Keratinocyte (primary cell): ENCODE results near the gene LYSMD2.

Experiments
- EZH2 ChIP-seq: IDR thresholded peaks from one replicate; pipeline ENCODE4 v1.6.1; 2012; ENCODE audit warnings: inconsistent platforms, mild to moderate bottlenecking, low read length, moderate library complexity
- TF ChIP-seq, protein P1 (sequence below), 3 experiments: IDR thresholded peaks in 1 of 3; conservative IDR thresholded peaks in 1 of 3; optimal IDR thresholded peaks in 1 of 3; 2 replicates in 2 of 3; 3 replicates in 1 of 3; pipeline versions ENCODE3 to v1.5.1; 2011; ENCODE audit warnings: low read length in 3 of 3, mild to moderate bottlenecking in 3 of 3, moderate library complexity in 2 of 3, control low read depth in 1 of 3, inconsistent platforms in 1 of 3; ENCODE audit not compliant: insufficient read depth in 2 of 3; ENCODE audit errors: extremely low read depth in 1 of 3

DNA sequence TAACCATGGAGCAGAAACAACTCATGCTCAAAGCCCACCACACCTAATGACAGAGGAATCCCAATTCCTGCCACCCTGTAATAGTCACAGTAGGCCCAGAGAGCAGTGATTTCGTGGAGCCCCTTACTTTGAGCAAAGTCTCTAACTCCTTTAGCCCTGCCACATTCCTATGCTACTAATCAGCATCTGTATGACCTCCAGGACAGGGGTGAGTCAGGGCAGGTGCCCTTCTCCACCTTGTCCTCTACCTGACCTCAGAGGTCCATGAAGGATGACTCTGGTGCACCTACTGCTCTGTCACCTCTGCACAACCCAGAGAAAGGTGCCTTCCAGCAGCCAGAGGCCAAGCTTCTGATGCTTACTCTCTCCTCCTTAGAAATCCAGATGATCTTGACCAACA, 62.2 kb downstream of the LYSMD2 start:
- no peak for TF ChIP-seq EZH2
- TF ChIP-seq, protein P1, sequence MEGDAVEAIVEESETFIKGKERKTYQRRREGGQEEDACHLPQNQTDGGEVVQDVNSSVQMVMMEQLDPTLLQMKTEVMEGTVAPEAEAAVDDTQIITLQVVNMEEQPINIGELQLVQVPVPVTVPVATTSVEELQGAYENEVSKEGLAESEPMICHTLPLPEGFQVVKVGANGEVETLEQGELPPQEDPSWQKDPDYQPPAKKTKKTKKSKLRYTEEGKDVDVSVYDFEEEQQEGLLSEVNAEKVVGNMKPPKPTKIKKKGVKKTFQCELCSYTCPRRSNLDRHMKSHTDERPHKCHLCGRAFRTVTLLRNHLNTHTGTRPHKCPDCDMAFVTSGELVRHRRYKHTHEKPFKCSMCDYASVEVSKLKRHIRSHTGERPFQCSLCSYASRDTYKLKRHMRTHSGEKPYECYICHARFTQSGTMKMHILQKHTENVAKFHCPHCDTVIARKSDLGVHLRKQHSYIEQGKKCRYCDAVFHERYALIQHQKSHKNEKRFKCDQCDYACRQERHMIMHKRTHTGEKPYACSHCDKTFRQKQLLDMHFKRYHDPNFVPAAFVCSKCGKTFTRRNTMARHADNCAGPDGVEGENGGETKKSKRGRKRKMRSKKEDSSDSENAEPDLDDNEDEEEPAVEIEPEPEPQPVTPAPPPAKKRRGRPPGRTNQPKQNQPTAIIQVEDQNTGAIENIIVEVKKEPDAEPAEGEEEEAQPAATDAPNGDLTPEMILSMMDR (optimal IDR thresholded peaks at IDR 0.05 in 1 of 3, IDR thresholded peaks at IDR 0.05 in 1 of 3, conservative IDR thresholded peaks at IDR 0.05 in 1 of 3; ENCODE audit: extremely low read depth in 1 of 3, insufficient read depth in 2 of 3, low read length in 3 of 3): no peak
